Mucosa of gallbladder (tissue), 1 donor: ENCODE data around the gene IGF2R. TPM values are rescaled to one million over a fixed set of nuclear protein-coding genes. Genes with fewer than 3 reads are reported as not detected.
"Not testable (repeated sequence)": the region's sequence is repeated elsewhere in the genome, so short reads cannot be mapped to it uniquely, and the experiment has no call there.

Experiments
- DNase-seq: peaks from one replicate; pipeline ENCODE4 v3.0.0-alpha.2; 2020; ENCODE audit warnings: low spot score
- total RNA-seq: library from RNA; stranded (reverse); gene quantifications from one replicate; pipeline ENCODE4 v1.2.1, GENCODE V29; 2021
- donor health status: DM: no; HTN: no; CAD: no.

Gene IGF2R
- 98.5 TPM for total RNA-seq

GRCh38 chr6:159968295-159969203, at the start of gene IGF2R:
Gene IGF2R (plus strand): TSS chr6:159969082. CDS start chr6:159969247, 165 bp downstream.
- peak; percentile 92 for DNase-seq

GRCh38 chr6:159919800-159920199, 49.1 kb upstream of the IGF2R start:
- no peak for DNase-seq

GRCh38 chr6:159924150-159924549, 44.7 kb upstream of the IGF2R start:
- not testable (repeated sequence) for DNase-seq

GRCh38 chr6:159926542-159927203, 42.2 kb upstream of the IGF2R start:
- peak; percentile 21 for DNase-seq

- no peak for DNase-seq
These were observed 39.1 kb upstream of the IGF2R start for GRCh38 chr6:159929819-159930218.

GRCh38 chr6:159931112-159931511, 37.8 kb upstream of the IGF2R start:
- no peak for DNase-seq

GRCh38 chr6:159931846-159932245, 37.0 kb upstream of the IGF2R start:
- no peak for DNase-seq

GRCh38 chr6:159933077-159933476, 35.8 kb upstream of the IGF2R start:
- no peak for DNase-seq

- DNase-seq: no peak
These were observed 34.7 kb upstream of the IGF2R start for GRCh38 chr6:159934181-159934580.

GRCh38 chr6:159935065-159935464, 33.8 kb upstream of the IGF2R start:
- DNase-seq: no peak

GRCh38 chr6:159935633-159936032, 33.2 kb upstream of the IGF2R start:
- no peak for DNase-seq

GRCh38 chr6:159939591-159940016, 29.3 kb upstream of the IGF2R start:
- DNase-seq: peak; percentile 42

GRCh38 chr6:159941286-159942113, 27.4 kb upstream of the IGF2R start:
- peak; percentile 35 for DNase-seq

GRCh38 chr6:159943101-159943632, 25.7 kb upstream of the IGF2R start:
- peak; percentile 37 for DNase-seq

GRCh38 chr6:159943968-159944598, 24.8 kb upstream of the IGF2R start:
- no peak for DNase-seq

GRCh38 chr6:159945801-159946392, 23.0 kb upstream of the IGF2R start:
- DNase-seq: no peak

GRCh38 chr6:159946912-159947311, 22.0 kb upstream of the IGF2R start:
- DNase-seq: no peak

GRCh38 chr6:159948199-159948598, 20.7 kb upstream of the IGF2R start:
- no peak for DNase-seq

GRCh38 chr6:159951772-159952171, 17.1 kb upstream of the IGF2R start:
- DNase-seq: no peak

- no peak for DNase-seq
These were observed 16.4 kb upstream of the IGF2R start for GRCh38 chr6:159952289-159953005.
